HEK293 (cell line): ENCODE data around the gene HLA-E.

Experiments used
- CTCF ChIA-PET: fragments of 350-600 bp; formaldehyde crosslinking; extraction: SDS; loops from one replicate; lab custom pipeline; 2021; ENCODE audit warnings: antibody characterized with exemption; lab: Yijun Ruan, JAX
- POLR2A ChIA-PET: fragments of 300-600 bp; formaldehyde crosslinking; extraction: SDS; loops from one replicate; lab custom pipeline; 2020; ENCODE audit warnings: antibody characterized with exemption, inconsistent platforms; lab: Yijun Ruan, JAX
- H3K27ac ChIP-seq: fragments of 200-500 bp; sonication (Bioruptor generic); 2 replicates; pipeline ENCODE4 v1.5.1; 2014; ENCODE audit warnings: low read depth, low read length, control low read depth, inconsistent platforms; ENCODE audit errors: extremely low read depth
- H3K36me3 ChIP-seq, 2 experiments: fragments of 200-500 bp in 1 of 2; sonication (Bioruptor generic) in 1 of 2; 1 replicate in 1 of 2; 2 replicates in 1 of 2; pipeline ENCODE4 v1.5.1; 2014 to 2017; ENCODE audit warnings: inconsistent platforms in 2 of 2, low read length in 2 of 2; ENCODE audit not compliant: control insufficient read depth in 2 of 2, insufficient read depth in 1 of 2
- H3K4me1 ChIP-seq: fragments of 200-500 bp; sonication (Bioruptor generic); 2 replicates; pipeline ENCODE4 v1.5.1; 2014; ENCODE audit warnings: mild to moderate bottlenecking, low read length, inconsistent platforms; ENCODE audit not compliant: control insufficient read depth, insufficient read depth
- H3K4me3 ChIP-seq: 2 replicates; pipeline ENCODE4 v1.5.1; 2011; ENCODE audit warnings: low read depth, mild to moderate bottlenecking, control low read depth, low read length, moderate library complexity
- H3K9me3 ChIP-seq: fragments of 200-500 bp; sonication (Bioruptor generic); 2 replicates; pipeline ENCODE4 v1.5.1; 2014; ENCODE audit warnings: low read depth, low read length, inconsistent platforms; ENCODE audit not compliant: control insufficient read depth, insufficient read depth
- BCL11B ChIP-seq: fragments of 450-650 bp; formaldehyde crosslinking; IDR thresholded peaks from 2 replicates; pipeline ENCODE4 v1.5.1; 2016; ENCODE audit warnings: low read depth, missing biosample characterization, missing genetic modification characterization
- GFI1B ChIP-seq: fragments of 450-650 bp; formaldehyde crosslinking; IDR thresholded peaks from 2 replicates; pipeline ENCODE4 v1.5.1; 2016; ENCODE audit warnings: missing biosample characterization, missing genetic modification characterization
- GLI2 ChIP-seq: fragments of 450-650 bp; formaldehyde crosslinking; IDR thresholded peaks from 2 replicates; pipeline ENCODE4; 2017; ENCODE audit warnings: missing biosample characterization, missing genetic modification characterization, low read depth, borderline replicate concordance
- KLF1 ChIP-seq: fragments of 450-650 bp; formaldehyde crosslinking; IDR thresholded peaks from 2 replicates; pipeline ENCODE4 v1.5.1; 2016; ENCODE audit warnings: missing biosample characterization, missing genetic modification characterization
- KLF8 ChIP-seq: fragments of 450-650 bp; formaldehyde crosslinking; IDR thresholded peaks from 2 replicates; pipeline ENCODE4 v1.5.1; 2016; ENCODE audit warnings: missing biosample characterization, missing genetic modification characterization
- REPIN1 ChIP-seq: fragments of 450-650 bp; formaldehyde crosslinking; IDR thresholded peaks from 2 replicates; pipeline ENCODE4 v1.5.1; 2017; ENCODE audit warnings: missing biosample characterization, missing genetic modification characterization, low read depth
- TCF7L2 ChIP-seq: IDR thresholded peaks from 2 replicates; pipeline ENCODE4 v1.6.1; 2011; ENCODE audit warnings: low read depth, mild to moderate bottlenecking, inconsistent platforms, low read length, moderate library complexity, borderline replicate concordance
- ZEB2 ChIP-seq: fragments of 450-650 bp; formaldehyde crosslinking; IDR thresholded peaks from 2 replicates; pipeline ENCODE4 v1.5.1; 2016; ENCODE audit warnings: missing biosample characterization, missing genetic modification characterization
- ZNF10 ChIP-seq: fragments of 450-650 bp; formaldehyde crosslinking; IDR thresholded peaks from 2 replicates; pipeline ENCODE4 v1.5.1; 2017; ENCODE audit warnings: missing biosample characterization, missing genetic modification characterization
- ZNF112 ChIP-seq: fragments of 450-650 bp; formaldehyde crosslinking; IDR thresholded peaks from 2 replicates; pipeline ENCODE4 v1.5.0; 2017; ENCODE audit warnings: missing biosample characterization, missing genetic modification characterization
- ZNF221 ChIP-seq: fragments of 450-650 bp; formaldehyde crosslinking; IDR thresholded peaks from 2 replicates; pipeline ENCODE4 v1.5.1; 2017; ENCODE audit warnings: missing biosample characterization, missing genetic modification characterization, borderline replicate concordance
- ZNF248 ChIP-seq: fragments of 450-650 bp; formaldehyde crosslinking; IDR thresholded peaks from 2 replicates; pipeline ENCODE4 v1.5.1; 2017; ENCODE audit warnings: missing biosample characterization, missing genetic modification characterization
- ZNF266 ChIP-seq: fragments of 450-650 bp; formaldehyde crosslinking; IDR thresholded peaks from 2 replicates; pipeline ENCODE4 v1.5.1; 2016; ENCODE audit warnings: missing biosample characterization, missing genetic modification characterization, low read depth
- ZNF366 ChIP-seq: fragments of 450-650 bp; formaldehyde crosslinking; conservative IDR thresholded peaks from 2 replicates; pipeline ENCODE4 v1.5.1; 2016; ENCODE audit warnings: missing biosample characterization, missing genetic modification characterization
- ZNF510 ChIP-seq: fragments of 450-650 bp; formaldehyde crosslinking; IDR thresholded peaks from 2 replicates; pipeline ENCODE4 v1.5.1; 2018; ENCODE audit warnings: mild to moderate bottlenecking, missing genetic modification characterization, missing biosample characterization; ENCODE audit not compliant: insufficient replicate concordance
- ZNF514 ChIP-seq: fragments of 450-650 bp; formaldehyde crosslinking; IDR thresholded peaks from 2 replicates; pipeline ENCODE4 v1.5.1; 2016; ENCODE audit warnings: missing biosample characterization, missing genetic modification characterization
- ZNF560 ChIP-seq: fragments of 450-650 bp; formaldehyde crosslinking; IDR thresholded peaks from 2 replicates; pipeline ENCODE4 v1.5.1; 2017; ENCODE audit warnings: missing biosample characterization, missing genetic modification characterization, borderline replicate concordance
- ZNF600 ChIP-seq: fragments of 450-650 bp; formaldehyde crosslinking; IDR thresholded peaks from 2 replicates; pipeline ENCODE4 v1.5.1; 2016; ENCODE audit warnings: missing biosample characterization, missing genetic modification characterization
- ZNF629 ChIP-seq: fragments of 450-650 bp; formaldehyde crosslinking; IDR thresholded peaks from 2 replicates; pipeline ENCODE4 v1.5.1; 2017; ENCODE audit warnings: missing biosample characterization, missing genetic modification characterization
- ZNF658 ChIP-seq: fragments of 450-650 bp; formaldehyde crosslinking; IDR thresholded peaks from 2 replicates; pipeline ENCODE4; 2016; ENCODE audit warnings: missing biosample characterization, missing genetic modification characterization
- ZNF664 ChIP-seq: fragments of 450-650 bp; formaldehyde crosslinking; IDR thresholded peaks from 2 replicates; pipeline ENCODE4 v1.5.1; 2016; ENCODE audit warnings: missing biosample characterization, missing genetic modification characterization
- TF ChIP-seq, protein P1 (sequence below): IDR thresholded peaks from 2 replicates; pipeline ENCODE4 v1.6.1; 2011; ENCODE audit warnings: mild to moderate bottlenecking, low read depth, low read length, borderline replicate concordance
- TF ChIP-seq, protein P2 (sequence below): fragments of 450-650 bp; formaldehyde crosslinking; IDR thresholded peaks from 2 replicates; pipeline ENCODE4 v1.5.1; 2017; ENCODE audit warnings: missing biosample characterization, mild to moderate bottlenecking, missing genetic modification characterization, moderate library complexity
- TF ChIP-seq, protein P3 (sequence below): fragments of 450-650 bp; formaldehyde crosslinking; IDR thresholded peaks from 2 replicates; pipeline ENCODE4 v1.5.1; 2016; ENCODE audit warnings: missing biosample characterization, missing genetic modification characterization
- TF ChIP-seq, protein P4 (sequence below): fragments of 450-650 bp; formaldehyde crosslinking; optimal IDR thresholded peaks from 2 replicates; pipeline ENCODE3; 2016; ENCODE audit warnings: missing biosample characterization, mild to moderate bottlenecking, missing genetic modification characterization

HLA-E gene

DNA sequence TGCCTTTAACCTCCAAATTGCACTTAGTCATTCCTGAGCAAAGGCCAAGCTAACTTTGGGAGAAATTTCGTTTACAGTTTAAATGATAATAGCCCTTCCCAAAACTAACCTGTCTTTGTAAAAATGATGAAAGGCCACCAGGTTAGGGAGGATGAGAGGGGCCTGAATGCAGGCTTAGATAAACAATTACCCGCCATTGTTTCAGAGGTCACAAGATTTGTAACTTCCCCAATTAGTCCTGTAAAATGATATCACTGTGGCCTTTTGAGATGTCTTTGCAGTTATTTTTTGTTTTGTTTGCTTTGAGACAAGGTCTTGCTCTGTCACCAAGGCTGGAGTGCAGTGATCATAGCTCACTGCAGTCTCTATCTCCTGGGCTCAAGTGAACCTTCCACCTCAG, 40.7 kb downstream of the HLA-E start:
- no peak overlapping the region for H3K4me3 ChIP-seq
- no peak for TF ChIP-seq TCF7L2
- no peak for TF ChIP-seq ZNF600 (tag by site-specific recombination)
- TF ChIP-seq, protein P1, sequence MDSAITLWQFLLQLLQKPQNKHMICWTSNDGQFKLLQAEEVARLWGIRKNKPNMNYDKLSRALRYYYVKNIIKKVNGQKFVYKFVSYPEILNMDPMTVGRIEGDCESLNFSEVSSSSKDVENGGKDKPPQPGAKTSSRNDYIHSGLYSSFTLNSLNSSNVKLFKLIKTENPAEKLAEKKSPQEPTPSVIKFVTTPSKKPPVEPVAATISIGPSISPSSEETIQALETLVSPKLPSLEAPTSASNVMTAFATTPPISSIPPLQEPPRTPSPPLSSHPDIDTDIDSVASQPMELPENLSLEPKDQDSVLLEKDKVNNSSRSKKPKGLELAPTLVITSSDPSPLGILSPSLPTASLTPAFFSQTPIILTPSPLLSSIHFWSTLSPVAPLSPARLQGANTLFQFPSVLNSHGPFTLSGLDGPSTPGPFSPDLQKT, result no peak
- TF ChIP-seq, protein P2, sequence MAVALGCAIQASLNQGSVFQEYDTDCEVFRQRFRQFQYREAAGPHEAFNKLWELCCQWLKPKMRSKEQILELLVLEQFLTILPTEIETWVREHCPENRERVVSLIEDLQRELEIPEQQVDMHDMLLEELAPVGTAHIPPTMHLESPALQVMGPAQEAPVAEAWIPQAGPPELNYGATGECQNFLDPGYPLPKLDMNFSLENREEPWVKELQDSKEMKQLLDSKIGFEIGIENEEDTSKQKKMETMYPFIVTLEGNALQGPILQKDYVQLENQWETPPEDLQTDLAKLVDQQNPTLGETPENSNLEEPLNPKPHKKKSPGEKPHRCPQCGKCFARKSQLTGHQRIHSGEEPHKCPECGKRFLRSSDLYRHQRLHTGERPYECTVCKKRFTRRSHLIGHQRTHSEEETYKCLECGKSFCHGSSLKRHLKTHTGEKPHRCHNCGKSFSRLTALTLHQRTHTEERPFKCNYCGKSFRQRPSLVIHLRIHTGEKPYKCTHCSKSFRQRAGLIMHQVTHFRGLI (tag by site-specific recombination), result no peak
- TF ChIP-seq, protein P3, sequence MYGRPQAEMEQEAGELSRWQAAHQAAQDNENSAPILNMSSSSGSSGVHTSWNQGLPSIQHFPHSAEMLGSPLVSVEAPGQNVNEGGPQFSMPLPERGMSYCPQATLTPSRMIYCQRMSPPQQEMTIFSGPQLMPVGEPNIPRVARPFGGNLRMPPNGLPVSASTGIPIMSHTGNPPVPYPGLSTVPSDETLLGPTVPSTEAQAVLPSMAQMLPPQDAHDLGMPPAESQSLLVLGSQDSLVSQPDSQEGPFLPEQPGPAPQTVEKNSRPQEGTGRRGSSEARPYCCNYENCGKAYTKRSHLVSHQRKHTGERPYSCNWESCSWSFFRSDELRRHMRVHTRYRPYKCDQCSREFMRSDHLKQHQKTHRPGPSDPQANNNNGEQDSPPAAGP (tag by site-specific recombination), result no peak
- no peak for TF ChIP-seq ZNF366
- no peak for TF ChIP-seq ZNF664 (tag by site-specific recombination)
- H3K4me1 ChIP-seq, result no peaks in the 10 kb centered on the region
- no peak overlapping the region for H3K27ac ChIP-seq
- H3K9me3 ChIP-seq, result no peaks in the 10 kb centered on the region
- H3K36me3 ChIP-seq, result no peaks in the 10 kb centered on the region
- POLR2A ChIA-PET, result interaction anchor here (0.7 kb wide), 1 partner anchor 41 kb away, joined by 3 read pairs; the partner anchor contains the start of gene ABCF1
- CTCF ChIA-PET, result interaction anchor here (0.6 to 6.8 kb wide), 8 partner anchors 9 to 557 kb away, joined by 3 to 125 read pairs (median 6); no protein-coding TSS in a partner anchor

DNA sequence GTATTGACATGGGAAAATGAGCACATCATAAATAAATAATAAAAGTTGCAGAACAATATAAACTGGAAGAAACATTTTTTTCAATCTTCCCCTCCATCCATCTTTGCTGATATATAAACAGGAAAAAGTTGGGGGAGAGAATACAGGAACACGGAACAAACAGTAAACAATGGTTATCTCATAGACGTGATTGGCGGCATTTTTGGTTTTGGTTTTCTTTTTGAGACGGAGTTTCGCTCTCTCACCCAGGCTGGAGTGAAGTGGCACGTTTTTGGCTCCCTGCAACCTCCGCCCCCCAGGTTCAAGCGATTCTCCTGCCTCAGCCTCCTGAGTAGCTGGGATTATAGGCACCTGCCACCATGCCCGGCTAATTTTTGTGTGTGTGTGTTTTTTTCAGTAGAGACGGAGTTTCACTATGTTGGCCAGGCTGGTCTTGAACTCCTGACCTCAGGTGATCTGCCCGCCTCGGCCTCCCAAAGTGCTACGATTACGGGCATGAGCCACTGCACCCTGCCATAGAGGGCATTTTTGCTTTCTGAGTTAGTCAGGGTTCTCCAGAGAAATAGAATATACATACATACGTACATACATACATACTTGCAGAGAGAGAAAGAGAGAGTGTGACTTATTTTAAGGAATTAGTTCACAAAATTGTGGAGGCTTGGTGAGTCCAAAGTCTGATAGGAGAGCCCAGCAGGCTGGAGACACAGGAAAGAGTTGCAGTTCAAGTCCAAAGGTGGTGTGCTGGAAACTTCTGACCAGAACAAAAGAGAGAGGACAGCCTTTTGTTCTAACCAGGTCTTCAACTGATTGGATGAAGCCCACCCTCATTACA, 44.4 kb downstream of the HLA-E start:
- no peaks in the 10 kb centered on the region; a peak in 1 of 3 replicates for H3K36me3 ChIP-seq
- H3K9me3 ChIP-seq, result no peaks in the 10 kb centered on the region
- TF ChIP-seq ZNF10 (peak; percentile 31; the same call in 1 of the 2 replicates), GFI1B (no peak)
- no peak overlapping the region for H3K27ac ChIP-seq
- H3K4me1 ChIP-seq, result no peaks in the 10 kb centered on the region
- no peak overlapping the region for H3K4me3 ChIP-seq
- ChIA-PET CTCF (interaction anchor here (0.6 to 6.8 kb wide), 7 partner anchors 10 to 563 kb away, joined by 3 to 125 read pairs (median 10); no protein-coding TSS in a partner anchor), POLR2A (no interaction called here)

DNA sequence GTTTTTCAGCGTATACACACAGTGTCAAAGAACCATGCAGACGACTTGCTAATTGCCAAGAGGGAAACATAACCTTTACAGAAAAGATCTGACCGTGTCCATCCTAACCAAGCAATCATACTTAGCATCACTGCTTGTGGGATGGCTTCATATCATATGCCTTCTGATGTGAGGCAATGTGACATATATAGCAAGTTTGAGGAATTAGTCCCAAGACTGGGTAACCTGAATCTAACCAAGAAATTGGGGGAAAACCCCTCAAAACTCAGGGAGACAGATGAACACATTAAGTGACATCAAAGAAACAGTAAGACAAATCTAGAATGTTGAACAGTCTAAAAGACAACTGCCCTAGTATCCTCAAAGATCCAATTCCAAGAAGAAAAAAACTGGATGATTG, 48.6 kb downstream of the HLA-E start:
- no peak for TF ChIP-seq ZNF629
- TF ChIP-seq KLF1, result no peak
- no peak for TF ChIP-seq ZNF112 (tag by site-specific recombination)
- TF ChIP-seq GLI2 (tag by site-specific recombination), result no peak
- TF ChIP-seq ZNF514 (tag by site-specific recombination), result no peak
- TF ChIP-seq ZNF560 (tag by site-specific recombination), result no peak
- no peak for TF ChIP-seq KLF8 (tag by site-specific recombination)
- no peak for TF ChIP-seq ZNF510 (tag by site-specific recombination)
- no peak for TF ChIP-seq ZNF221 (tag by site-specific recombination)
- no peak for TF ChIP-seq ZNF658
- TF ChIP-seq ZNF664 (tag by site-specific recombination), result no peak
- TF ChIP-seq BCL11B (tag by site-specific recombination), result no peak
- TF ChIP-seq ZNF266 (tag by site-specific recombination), result no peak
- no peak for TF ChIP-seq REPIN1
- no peak for TF ChIP-seq ZEB2 (tag by site-specific recombination)
- TF ChIP-seq, protein P4, sequence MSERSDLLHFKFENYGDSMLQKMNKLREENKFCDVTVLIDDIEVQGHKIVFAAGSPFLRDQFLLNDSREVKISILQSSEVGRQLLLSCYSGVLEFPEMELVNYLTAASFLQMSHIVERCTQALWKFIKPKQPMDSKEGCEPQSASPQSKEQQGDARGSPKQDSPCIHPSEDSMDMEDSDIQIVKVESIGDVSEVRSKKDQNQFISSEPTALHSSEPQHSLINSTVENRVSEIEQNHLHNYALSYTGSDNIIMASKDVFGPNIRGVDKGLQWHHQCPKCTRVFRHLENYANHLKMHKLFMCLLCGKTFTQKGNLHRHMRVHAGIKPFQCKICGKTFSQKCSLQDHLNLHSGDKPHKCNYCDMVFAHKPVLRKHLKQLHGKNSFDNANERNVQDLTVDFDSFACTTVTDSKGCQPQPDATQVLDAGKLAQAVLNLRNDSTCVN (tag by site-specific recombination), result no peak
- TF ChIP-seq ZNF248, result no peak
- TF ChIP-seq, all 188 proteins: peak for 0
- CTCF ChIA-PET, result interaction anchor here (1.0 to 9.5 kb wide), 4 partner anchors 35 to 193 kb away, joined by 3 to 324 read pairs (median 32); no protein-coding TSS in a partner anchor

More for the DNA sequence above, 48.6 kb downstream of the HLA-E start:
- no peaks in the 10 kb centered on the region for H3K9me3 ChIP-seq
- no peak overlapping the region for H3K4me3 ChIP-seq
- POLR2A ChIA-PET, result no interaction called here
- H3K36me3 ChIP-seq, result no peaks in the 10 kb centered on the region; a peak in 1 of 3 replicates
- no peak overlapping the region for H3K27ac ChIP-seq
- no peaks in the 10 kb centered on the region for H3K4me1 ChIP-seq
